H1 (cell line): ENCODE measurements around the gene CHCHD6. TPM values are rescaled to one million over a fixed set of nuclear protein-coding genes. Genes with fewer than 3 reads are reported as not detected.

Experiments used
- CHD2 ChIP-seq: IDR thresholded peaks from 2 replicates; pipeline ENCODE4 v1.6.1; 2012; ENCODE audit warnings: low read length, improper control_type of control experiment
- CHD7 ChIP-seq: fragments of 300-600 bp; sonication (generic); IDR thresholded peaks from 2 replicates; pipeline ENCODE4 v1.7.1; 2012; ENCODE audit warnings: low read length, moderate library complexity, mild to moderate bottlenecking, inconsistent platforms; ENCODE audit not compliant: insufficient replicate concordance
- KDM4A ChIP-seq: IDR thresholded peaks from one replicate; pipeline ENCODE4 v1.7.1; 2012; ENCODE audit warnings: low read depth, mild to moderate bottlenecking, moderate library complexity, low read length, inconsistent platforms; ENCODE audit not compliant: severe bottlenecking
- TAF1 ChIP-seq: IDR thresholded peaks from 2 replicates; pipeline ENCODE4 v1.6.1; 2011; ENCODE audit warnings: mild to moderate bottlenecking, low read depth, low read length
- TAF7 ChIP-seq: optimal IDR thresholded peaks from 2 replicates; pipeline ENCODE3; 2011; ENCODE audit warnings: low read depth, mild to moderate bottlenecking, inconsistent platforms, low read length, moderate library complexity, borderline replicate concordance
- polyA plus RNA-seq, 7 experiments: library from polyadenylated mRNA; depleted of rRNA in 3 of 7; stranded (reverse) in 5 of 7; unstranded in 2 of 7; fragments of >200 nt in 5 of 7; fragments of 200-250 nt in 2 of 7; gene quantifications; 1 replicate in 5 of 7; 2 replicates in 1 of 7; 4 replicates in 1 of 7; pipeline versions ENCODE4 v1.2.1 to v1.2.3, GENCODE V29; 2011 to 2013; ENCODE audit warnings: missing spikeins in 2 of 7, mixed read lengths in 2 of 7
- total RNA-seq: library from RNA; stranded (reverse); fragmentation: NEBNext Ultra II Directional; extraction: Animal tissue kit (Norgen Biotek cat#: 25700); gene quantifications from 2 replicates; pipeline ENCODE4 v1.2.1, GENCODE V29; 2021
- TF ChIP-seq, protein P1 (sequence below): IDR thresholded peaks from 2 replicates; pipeline ENCODE4 v1.6.1; 2011; ENCODE audit warnings: low read depth, mild to moderate bottlenecking, low read length; ENCODE audit not compliant: insufficient read depth
- TF ChIP-seq, protein P2 (sequence below): IDR thresholded peaks from 2 replicates; pipeline ENCODE4 v1.6.1; 2012; ENCODE audit warnings: low read length, inconsistent platforms

Gene CHCHD6
- total and polyA plus RNA-seq, 2 of the 8 experiments (the other 6 are each of a cell fraction or from before 2014, with no cell fraction given): 32.4 to 37.6 TPM

DNA sequence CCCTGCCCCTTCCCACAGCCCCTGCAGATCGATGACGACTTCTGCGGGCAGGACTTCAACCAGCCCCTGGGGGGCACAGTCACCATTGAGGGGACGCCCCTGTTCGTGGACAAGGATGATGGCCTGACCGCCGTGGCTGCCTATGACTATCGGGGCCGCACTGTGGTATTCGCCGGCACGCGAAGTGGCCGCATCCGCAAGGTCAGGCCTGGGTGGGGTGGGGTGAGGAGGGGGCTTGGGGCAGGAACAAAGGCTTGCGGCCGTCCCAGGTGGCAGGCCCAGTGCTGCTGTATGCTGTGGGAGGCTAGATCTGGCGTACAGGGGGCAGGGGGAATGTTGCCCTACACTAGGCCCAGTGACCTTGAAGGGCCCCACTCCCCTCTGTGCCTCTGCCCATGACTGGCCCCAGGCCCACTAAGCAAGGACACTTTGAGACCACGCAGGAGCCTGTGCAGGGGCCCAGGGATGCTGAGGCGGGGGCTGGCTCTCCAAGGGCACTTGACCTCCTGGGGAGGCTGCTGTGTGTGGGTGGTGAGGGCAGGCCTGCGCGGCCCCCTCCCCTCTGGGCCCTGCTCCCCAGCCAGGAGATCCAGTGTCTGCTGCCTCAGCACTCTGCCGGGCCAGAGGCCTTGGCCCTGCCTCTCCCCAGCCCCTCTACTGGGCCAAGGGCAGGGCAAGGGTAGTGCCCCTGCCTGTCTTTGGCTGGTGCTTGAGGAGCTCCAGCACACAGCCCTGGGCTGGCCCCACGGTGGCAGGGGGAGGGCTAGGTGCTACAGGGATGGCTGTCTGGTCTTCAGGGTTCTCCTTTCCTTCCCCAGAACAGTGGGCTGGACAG, 287.5 kb downstream of the CHCHD6 start (continued):
- TF ChIP-seq CHD7 (no peak), TAF7 (no peak), TAF1 (no peak), CHD2 (no peak), KDM4A (no peak)
- TF ChIP-seq, protein P1, sequence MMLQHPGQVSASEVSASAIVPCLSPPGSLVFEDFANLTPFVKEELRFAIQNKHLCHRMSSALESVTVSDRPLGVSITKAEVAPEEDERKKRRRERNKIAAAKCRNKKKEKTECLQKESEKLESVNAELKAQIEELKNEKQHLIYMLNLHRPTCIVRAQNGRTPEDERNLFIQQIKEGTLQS: no peak
- TF ChIP-seq, protein P2, sequence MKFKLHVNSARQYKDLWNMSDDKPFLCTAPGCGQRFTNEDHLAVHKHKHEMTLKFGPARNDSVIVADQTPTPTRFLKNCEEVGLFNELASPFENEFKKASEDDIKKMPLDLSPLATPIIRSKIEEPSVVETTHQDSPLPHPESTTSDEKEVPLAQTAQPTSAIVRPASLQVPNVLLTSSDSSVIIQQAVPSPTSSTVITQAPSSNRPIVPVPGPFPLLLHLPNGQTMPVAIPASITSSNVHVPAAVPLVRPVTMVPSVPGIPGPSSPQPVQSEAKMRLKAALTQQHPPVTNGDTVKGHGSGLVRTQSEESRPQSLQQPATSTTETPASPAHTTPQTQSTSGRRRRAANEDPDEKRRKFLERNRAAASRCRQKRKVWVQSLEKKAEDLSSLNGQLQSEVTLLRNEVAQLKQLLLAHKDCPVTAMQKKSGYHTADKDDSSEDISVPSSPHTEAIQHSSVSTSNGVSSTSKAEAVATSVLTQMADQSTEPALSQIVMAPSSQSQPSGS: no peak
